ENCODE results near the gene SPATA46.
"Not testable (repeated sequence)": the region's sequence is repeated elsewhere in the genome, so short reads cannot be mapped to it uniquely, and the experiment has no call there.

Gene SPATA46, protein sequence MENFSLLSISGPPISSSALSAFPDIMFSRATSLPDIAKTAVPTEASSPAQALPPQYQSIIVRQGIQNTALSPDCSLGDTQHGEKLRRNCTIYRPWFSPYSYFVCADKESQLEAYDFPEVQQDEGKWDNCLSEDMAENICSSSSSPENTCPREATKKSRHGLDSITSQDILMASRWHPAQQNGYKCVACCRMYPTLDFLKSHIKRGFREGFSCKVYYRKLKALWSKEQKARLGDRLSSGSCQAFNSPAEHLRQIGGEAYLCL

DNA sequence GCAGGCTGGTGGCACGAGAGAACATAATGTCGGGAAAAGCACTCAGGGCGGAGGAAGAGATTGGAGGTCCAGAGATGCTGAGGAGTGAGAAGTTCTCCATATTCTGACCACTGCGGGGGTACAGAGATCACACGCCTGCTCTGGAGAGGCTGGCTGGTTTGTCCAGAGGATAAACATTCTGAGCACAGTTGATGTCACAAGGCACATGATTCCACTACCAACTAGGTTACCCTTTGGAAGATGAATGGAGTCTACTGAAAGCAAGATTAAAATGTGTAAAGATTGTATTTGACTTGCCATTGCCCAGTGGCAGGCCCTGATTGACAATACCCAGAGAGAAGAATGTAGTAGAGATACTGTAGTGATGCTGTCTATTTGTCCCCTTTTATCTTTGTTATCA is at the start of gene SPATA46:
SPATA46 (minus strand) TSS at position 164 of the 400 bp plus-strand sequence; CDS start at position 100, 64 bp downstream.
- no peak for DNase-seq (ENCODE audit: low spot score)

DNA sequence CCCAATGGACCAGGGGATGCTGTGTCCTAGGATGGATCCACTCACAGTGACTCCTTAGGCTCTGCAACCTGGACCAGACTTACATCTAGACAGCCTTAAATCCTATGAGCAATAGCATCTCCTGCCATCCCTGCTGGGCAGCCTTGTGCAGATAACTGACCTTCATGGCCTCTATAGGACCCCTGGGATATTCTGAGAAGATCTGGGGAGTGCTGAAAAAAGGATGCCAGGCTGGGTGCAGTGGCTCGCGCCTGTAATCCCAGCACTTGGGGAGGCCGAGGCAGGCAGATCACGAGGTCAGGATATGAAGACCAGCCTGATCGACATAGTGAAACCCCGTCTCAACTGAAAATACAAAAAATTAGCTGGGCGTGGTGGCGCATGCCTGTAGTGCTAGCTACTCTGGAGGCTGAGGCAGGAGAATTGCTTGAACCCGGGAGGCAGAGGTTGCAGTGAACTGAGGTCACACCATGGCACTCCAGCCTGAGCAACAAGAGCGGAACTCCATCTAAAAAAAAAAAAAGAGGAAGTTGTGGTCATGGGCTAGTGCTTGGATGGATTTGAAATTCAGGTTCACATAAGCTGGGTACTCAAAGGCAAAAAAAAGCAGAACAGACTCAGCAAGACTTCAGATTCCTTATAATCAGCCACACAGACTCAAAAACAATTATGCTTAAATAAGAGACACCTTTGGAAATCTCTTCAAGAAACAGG is 46.2 kb upstream of the SPATA46 start:
- DNase-seq (ENCODE audit: low spot score): no peak

DNA sequence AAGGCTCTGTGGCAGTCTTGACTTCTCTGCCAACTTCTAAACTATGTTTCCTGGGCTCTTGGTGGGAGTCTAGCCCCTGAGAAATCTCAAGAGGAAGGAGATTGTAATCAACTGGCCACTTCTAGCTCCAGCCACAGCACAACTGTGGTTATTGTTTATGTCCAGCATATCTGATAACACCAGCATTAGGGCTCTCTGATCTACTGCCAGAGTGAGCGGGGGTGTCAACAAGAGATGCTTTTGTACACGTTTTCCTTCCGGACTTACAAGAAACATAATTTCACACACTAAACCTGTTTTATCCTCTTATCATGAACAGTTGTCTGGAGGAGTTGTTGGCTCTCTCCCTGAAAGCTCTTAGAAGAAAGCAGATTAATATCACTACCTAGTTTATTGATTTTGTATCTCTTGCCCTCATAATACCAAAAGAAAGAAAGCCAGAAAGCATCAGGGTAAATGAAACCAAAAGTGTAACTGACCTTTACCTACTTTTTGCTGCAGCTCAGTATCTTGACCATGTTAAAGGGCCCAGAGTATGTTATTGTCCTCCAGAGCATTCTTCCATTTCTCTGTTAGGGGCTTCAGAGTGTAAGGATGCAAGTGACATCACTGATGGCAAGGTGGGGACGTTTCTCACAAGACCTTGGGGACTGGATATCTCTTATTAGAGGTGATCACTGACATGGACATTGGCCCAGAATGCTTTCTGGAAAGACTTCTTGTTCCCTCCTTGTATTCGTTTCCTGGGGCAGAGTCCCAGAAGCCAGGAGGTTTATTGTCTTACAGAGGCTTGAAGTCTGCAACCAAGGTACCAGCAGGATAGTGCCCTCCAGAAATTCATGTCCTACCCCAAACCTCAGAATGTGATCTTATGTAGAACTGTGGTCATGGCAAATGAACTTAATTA is 44.9 kb upstream of the SPATA46 start:
- no peak for DNase-seq (ENCODE audit: low spot score)

DNA sequence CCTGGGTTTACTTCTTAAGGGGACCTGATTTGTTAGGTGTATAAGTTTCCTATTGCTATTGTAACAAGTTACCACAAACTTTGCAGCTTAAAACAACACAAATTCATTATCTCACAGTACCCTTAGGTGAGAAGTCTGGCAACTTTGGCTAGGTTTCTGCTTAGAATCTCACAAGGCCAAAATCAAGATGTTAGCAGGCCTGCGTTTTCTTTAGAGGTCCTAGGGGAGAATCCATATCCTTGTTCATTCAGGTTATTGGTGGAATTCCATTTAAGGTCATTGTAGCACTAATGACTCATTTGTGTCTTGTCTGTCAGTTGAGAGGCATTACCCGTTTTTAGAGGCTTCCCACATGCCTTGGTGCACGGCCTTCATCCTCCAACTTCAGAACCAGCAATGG is 43.5 kb upstream of the SPATA46 start:
- DNase-seq (ENCODE audit: low spot score): no peak

DNA sequence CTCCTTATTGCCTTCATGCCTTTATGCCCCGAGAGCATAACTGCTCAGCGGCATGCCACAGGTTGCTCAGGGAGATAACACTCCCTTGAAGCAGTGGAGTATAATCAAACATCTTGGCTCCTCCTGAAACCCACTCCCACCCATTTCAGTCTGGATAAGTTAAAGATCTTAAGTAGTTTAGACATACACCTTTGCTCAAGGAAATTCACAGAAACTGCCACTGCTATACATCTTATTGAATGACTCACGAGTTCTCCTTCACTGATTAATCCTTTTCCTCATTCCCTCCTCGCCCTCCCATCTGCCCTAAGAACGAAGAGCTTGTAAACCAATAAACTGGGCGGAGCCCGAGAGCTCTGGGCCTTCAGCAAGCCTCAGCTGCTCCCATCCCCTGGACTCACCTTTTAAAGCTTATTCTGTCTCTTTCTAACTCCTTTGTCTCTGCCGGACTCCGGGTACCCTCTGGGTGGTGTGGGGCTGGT is 42.8 kb upstream of the SPATA46 start:
- not testable (repeated sequence) for DNase-seq (ENCODE audit: low spot score)

DNA sequence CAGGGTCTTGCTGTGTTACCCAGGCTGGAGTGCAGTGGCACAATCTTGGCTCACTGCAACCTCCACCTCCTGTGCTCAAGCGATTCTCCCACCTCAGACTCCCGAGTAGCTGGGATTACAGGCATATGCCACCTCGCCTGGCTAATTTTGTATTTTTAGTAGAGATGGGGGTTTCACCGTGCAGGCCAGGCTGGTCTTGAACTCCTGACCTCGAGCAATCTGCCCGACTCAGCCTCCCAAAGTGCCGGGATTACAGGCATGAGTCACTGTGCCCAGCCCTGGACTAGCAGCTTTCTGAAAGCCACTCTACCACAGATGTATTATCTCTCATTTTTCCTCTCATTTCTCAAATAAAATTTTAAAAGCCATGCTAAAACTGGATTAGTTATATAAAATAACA is 41.9 kb upstream of the SPATA46 start:
- DNase-seq (ENCODE audit: low spot score): not testable (repeated sequence)

DNA sequence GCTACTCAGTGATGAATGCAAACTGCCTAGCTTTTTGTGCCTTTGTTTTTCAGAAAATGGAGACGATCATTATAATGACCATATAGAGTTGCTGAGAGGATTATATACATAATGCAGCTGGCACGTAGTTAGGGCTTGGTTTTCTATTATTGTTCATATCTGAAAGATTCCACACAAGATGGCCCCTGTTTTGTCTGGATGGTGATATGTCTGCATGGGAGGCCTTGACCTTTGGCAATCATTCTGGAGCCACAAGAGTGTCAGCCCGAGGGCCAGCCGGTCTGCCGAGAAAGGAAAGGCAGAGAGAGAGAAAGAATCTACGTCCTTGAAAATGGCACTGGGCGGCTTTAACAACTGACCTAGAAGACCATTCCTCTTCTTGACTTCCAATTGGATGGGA is 41.0 kb upstream of the SPATA46 start:
- DNase-seq (ENCODE audit: low spot score): no peak

DNA sequence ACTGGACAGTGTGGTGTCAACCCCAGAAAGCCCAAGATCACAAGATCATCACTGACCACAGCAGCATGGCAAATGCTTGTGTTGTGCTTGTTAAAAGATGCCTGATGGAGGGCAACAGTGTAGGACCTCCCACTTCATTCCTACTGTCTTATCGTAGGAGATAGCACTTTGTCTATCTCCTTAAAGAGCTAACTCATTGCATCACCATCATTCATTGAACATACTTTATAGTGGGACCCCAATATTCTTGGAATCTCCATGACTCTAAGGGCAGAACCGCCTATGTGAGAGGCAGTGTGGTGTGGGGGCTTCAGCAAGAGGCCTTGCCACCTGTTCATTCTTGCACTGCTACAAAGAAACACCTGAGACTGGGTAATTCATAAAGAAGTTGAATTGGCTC is 40.3 kb upstream of the SPATA46 start:
- DNase-seq (ENCODE audit: low spot score): no peak

DNA sequence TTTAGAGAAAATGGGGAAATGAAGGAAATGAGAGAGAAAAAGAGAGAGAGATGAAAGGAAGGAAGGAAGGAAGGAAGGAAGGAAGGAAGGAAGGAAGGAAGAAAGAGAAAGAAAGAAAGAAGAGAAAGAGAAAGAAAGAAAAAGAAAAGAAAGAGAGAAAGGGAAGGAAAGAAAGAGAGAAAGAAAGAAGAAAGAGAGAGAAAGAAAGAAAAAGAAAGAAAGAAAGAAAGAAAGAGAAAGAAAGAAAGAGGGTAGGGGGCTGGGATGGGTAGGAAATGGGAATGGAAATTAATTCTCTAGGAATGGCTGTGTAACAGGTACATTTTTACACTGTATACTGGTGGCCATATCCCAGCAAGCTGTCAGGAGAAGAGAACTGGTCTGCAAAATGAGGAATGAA is 39.6 kb upstream of the SPATA46 start:
- DNase-seq (ENCODE audit: low spot score): no peak

DNA sequence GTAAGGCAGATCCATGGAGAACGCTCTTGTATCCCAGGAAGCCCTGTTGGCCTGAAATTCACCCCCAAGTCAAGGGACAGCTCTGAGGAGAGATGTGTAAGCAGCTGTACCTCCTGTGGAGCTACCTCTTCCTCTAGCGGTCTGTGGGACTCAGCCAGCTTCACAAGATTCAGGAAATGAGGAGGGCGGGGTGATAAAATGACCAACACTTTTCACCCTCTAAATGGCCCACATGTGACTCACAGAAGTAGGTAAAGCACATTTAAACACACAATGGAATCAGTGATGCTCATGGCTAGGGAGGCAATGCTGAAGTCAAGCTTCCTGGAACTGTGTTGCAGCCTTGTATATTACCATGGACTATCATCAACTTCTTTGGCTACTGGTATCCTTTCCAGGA is 35.3 kb upstream of the SPATA46 start, which contains the start of gene SH2D1B:
SH2D1B (minus strand) TSS at position 135 of the 400 bp plus-strand sequence; CDS start at position 15, 120 bp downstream.
- peak; percentile 1 for DNase-seq (ENCODE audit: low spot score)

DNA sequence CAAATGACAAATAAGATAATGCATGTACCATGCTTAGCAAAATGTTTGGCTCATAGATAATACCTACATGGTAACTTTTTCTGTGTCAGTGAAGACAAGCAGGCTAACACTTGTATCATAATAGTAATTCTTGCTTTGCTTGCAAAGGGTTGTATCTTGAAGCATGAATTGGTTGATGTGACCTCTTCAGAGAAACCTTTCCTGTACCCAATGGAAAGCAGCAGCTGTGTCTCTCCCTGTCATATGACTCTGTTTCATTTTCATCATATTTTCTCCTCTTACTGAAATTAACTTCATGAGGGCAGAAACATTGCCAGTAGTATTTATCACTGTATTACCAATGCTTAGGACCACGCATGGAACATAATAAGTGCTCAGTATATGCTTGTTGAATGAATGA is 30.9 kb upstream of the SPATA46 start:
- DNase-seq (ENCODE audit: low spot score): no peak

DNA sequence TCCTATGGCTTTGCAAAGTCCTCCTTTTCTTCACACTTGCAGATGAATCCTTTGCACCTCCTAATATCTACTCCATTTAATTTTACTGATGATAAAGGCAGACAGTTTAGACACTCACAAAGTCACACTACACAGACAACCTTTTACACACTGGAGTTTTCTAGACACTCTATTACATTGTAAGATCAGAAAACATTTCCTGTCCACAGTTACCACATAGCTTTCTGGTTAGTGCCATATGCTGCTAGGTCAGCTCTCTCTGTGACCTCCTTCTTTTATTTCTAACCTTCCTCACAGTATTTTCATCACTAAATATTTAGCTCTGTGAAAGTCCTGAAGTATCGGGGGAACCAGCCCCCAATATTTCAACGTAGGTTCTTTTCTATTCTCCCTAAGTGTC is 30.2 kb upstream of the SPATA46 start:
- no peak for DNase-seq (ENCODE audit: low spot score)

DNA sequence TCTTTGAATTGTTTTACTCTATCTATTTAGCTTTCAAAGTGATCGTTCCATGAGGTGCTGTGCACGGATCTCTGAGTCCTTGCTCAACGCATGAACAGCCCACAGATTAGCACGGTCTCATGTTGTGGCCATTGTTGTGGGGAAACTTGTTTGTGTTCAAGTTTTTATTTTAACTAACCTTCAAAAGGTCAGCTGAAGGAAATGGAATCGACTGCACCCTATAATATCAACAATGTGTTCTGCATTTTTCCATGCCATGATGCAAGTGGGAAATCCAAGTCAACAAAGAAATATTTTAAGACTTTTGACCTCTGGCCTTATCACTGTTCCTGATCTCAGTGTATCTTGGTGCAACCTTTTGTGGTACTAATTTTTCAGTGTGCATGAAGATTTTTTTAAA is 29.1 kb upstream of the SPATA46 start:
- no peak for DNase-seq (ENCODE audit: low spot score)

DNA sequence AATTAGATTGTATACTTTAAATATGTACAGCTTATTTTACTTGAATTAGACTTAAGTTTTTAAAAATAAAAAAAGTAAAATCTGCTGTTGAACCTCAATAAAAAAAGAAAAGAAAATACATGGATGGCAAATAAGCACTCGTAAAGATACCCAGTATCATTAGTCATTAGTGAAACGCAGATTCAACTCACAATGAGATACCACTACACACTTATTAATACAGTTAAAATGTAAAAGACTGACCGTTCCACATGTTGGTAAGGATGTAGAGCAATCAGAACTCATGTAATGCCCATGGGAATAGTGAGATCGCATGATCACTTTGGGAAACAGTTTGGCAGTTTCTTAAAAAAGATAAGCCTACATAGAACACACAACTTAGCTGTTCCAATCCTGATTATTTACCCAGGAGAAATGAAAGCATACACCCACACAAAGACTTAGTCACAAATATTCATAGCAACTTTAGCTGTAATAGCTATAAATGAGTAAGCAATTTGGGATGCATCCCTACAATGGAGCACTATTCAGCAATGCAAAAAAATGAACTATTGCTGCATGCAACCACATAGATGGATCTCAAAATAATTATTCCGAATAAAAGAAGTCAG is 28.0 kb upstream of the SPATA46 start:
- no peak for DNase-seq (ENCODE audit: low spot score)

DNA sequence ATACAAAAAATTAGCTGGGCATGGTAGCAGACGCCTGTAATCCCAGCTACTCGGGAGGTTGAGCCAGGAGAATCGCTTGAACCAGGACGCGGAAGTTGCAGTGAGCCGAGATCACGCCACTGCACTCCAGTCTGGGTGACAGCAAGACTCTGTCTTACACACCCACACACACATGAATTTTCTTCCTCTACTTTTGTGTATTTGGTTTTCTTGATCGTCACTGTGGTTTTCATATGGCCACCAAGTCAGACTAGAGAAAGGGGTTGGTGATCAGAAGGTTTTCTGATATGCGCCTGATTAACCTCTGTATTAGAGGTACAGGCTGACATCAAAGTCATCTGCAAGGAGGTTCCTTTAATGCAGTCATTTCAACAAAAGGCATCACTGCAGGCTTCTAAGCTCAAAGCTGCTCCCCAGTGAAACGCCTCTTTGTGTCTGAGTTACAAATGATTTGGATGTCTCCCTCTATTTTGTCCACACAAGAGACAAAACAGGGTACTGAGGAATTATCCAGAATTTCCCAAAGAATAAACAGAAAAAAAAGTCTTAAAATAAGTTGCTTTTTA is 24.2 kb upstream of the SPATA46 start:
- DNase-seq (ENCODE audit: low spot score): no peak

DNA sequence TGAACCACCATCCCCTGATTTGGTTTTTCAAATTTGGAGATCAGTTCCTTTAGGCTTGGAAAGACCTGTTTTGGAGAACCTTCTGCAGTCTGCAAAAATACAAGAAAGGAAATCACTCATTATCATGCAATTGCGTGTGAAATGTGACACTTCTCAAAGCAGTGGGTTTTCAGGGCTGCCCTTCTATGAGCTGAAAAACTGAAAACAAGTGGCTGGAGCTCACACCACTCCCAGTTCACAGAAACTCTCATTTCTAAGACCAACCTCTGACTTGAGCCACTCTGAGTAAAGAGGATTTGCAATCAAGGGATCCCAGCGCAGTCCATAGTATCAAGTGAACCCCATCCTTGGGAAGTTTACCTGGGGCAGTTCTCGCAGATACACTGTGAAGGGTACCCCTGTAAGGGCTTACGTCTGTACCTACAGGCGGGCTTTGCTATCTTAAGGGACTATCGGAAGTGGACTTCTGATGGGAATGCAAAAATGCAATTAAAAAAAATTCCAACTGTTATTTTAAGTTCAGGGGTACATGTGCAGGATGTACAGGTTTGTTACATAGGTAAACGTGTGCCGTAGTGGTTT is 22.4 kb upstream of the SPATA46 start:
- DNase-seq (ENCODE audit: low spot score): no peak

DNA sequence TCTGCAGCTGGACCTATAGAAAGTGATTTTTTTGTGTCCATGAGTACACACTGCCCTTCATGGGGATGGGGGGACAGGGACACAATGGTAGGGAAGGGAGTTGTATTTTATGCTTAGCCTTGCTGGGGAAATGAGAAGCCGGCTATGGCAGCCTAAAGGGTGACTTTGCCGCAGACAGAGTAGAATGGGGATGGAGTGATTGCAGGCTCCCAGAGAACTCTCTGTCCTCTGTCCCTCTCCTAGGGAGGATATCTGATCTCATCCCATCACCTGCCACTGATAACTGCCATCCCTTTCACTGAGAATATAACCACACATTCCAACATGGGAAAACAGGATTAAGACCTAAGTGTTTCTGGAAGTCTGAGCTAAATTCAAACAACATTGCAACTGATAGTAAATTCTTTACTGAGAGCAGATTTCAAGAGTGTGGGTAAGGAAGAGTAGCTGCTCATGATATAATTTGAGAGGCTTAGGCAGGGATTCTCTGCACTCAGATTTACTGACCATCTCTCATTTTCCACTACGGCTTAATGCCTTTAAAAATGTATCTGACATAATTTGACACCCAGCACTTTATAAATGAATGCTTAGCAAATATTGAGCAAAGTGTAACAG is 21.4 kb upstream of the SPATA46 start:
- no peak for DNase-seq (ENCODE audit: low spot score)

DNA sequence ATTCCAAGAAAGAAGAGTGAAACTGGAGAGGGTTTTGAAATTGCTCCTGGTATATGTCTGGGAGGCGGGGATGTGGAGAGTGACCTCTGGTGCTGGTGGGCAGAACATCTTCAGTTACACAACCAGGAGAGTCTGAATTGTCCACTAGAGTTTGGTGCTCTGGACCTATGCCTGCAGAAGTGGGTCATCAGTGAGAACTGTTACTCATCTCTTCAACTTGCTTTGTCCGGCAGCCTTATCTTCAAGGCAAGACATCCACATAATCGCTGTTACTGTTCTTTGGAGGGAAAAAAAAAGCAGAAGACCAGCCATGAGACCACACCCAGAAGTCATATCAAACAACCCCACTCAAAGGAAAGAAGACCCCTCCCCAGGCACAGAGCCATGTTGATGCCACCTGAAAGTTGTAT is 20.4 kb upstream of the SPATA46 start:
- DNase-seq (ENCODE audit: low spot score): no peak

DNA sequence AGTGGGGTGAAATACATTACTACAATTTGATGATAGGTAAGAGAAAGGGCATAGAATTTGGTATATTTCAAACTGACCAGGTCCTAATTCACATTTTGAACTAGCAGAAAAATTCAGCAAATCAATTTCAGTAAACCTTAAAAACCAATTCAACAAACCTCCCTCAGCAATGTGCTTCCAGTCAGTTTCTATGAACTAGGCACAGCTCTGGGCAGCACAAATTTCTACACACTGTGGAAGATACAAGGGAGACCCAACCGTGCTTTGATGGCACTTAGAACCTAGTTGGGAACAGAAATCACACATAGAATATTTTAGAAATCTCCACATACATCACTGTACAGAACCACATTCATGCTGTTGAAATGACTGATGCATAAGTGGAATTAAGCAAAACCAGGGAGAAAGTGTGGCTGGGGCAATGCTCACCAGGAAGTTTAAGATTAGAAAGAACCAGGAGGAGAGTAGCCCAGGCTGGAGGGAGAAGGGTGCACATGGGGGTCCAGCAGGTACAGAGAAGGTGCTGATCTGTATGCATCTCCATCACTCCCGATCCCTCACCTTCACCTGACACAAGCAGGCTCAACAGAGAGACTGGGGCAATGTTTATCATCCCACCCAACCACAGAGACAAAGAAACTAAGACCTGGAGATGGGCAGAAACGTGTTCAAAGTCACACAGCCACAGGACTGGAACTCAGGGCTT is 19.7 kb upstream of the SPATA46 start:
- DNase-seq (ENCODE audit: low spot score): no peak

All from CD4-positive, alpha-beta T cell treated with Interleukin-15 for 4 hours (primary cell).